HepG2 (cell line): ENCODE results near the gene TMBIM6.

Experiments
- CTCF ChIP-seq: sonication (generic); formaldehyde crosslinking; IDR thresholded peaks from 2 replicates; pipeline ENCODE4 v1.5.0; 2020; ENCODE audit warnings: mild to moderate bottlenecking, missing genetic modification reagents, moderate library complexity
- ELF4 ChIP-seq: sonication (generic); formaldehyde crosslinking; IDR thresholded peaks from 2 replicates; pipeline ENCODE4 v1.5.0; 2020; ENCODE audit warnings: missing genetic modification reagents, mild to moderate bottlenecking, moderate library complexity, borderline replicate concordance
- EZH2 ChIP-seq: conservative IDR thresholded peaks from 2 replicates; pipeline ENCODE4 v1.6.1; 2012; ENCODE audit warnings: mild to moderate bottlenecking, low read depth, low read length, moderate library complexity
- NFE2L2 ChIP-seq: fragments of 150-350 bp; IDR thresholded peaks from 2 replicates; pipeline ENCODE4 v1.6.1; 2014; ENCODE audit warnings: low read length
- PAXIP1 ChIP-seq: sonication (generic); formaldehyde crosslinking; conservative IDR thresholded peaks from 2 replicates; pipeline ENCODE4 v1.4.0; 2020; ENCODE audit warnings: mild to moderate bottlenecking, missing genetic modification reagents, moderate library complexity
- PRDM10 ChIP-seq: sonication (generic); formaldehyde crosslinking; IDR thresholded peaks from 2 replicates; pipeline ENCODE4 v1.4.0; 2020; ENCODE audit warnings: low read depth, missing genetic modification reagents
- RAD51 ChIP-seq: fragments of 450-650 bp; IDR thresholded peaks from 2 replicates; pipeline ENCODE4 v1.6.1; 2016; ENCODE audit warnings: borderline replicate concordance
- SP2 ChIP-seq: sonication (generic); formaldehyde crosslinking; IDR thresholded peaks from 2 replicates; pipeline ENCODE4 v1.5.1; 2020; ENCODE audit warnings: mild to moderate bottlenecking, missing genetic modification reagents
- ZNF292 ChIP-seq: sonication (generic); formaldehyde crosslinking; IDR thresholded peaks from 2 replicates; pipeline ENCODE4 v1.8.1; 2022; ENCODE audit warnings: mild to moderate bottlenecking, low read depth, missing genetic modification reagents, borderline replicate concordance

- no peak for TF ChIP-seq RAD51
- TF ChIP-seq SP2, result no peak
- no peak for TF ChIP-seq ZNF292 (CRISPR knock-in tag)
- no peak for TF ChIP-seq ELF4 (CRISPR knock-in tag)
- TF ChIP-seq CTCF (CRISPR knock-in tag), result no peak
- TF ChIP-seq PRDM10, result no peak
- TF ChIP-seq PAXIP1 (CRISPR knock-in tag), result no peak
- no peak for TF ChIP-seq NFE2L2
- TF ChIP-seq EZH2, result no peak
Measured at GRCh38 chr12:49792181-49792970, 51.0 kb downstream of the TMBIM6 start.
